Heart left ventricle (tissue), 16 donors: ENCODE results near the gene ADRM1. TPM values are rescaled to one million over a fixed set of nuclear protein-coding genes. Genes with fewer than 3 reads are reported as not detected.

ENCODE experiments used
- ATAC-seq, 4 donors: fragments of 200-7000 bp; cut with Tn5 transposase; one replicate each; pipeline ENCODE4 v1.9.1; 2020 to 2022; ENCODE audit warnings: moderate library complexity in 4 of 4, mild to moderate bottlenecking in 3 of 4, moderate number of reproducible peaks in 1 of 4
- DNase-seq, 5 donors: peaks; one replicate each; pipeline ENCODE4 v3.0.0-alpha.2; 2020
- H3K27ac ChIP-seq, 12 donors: fragments of 200-600 bp; sonication (generic) in 4 of 12; one replicate each; pipeline versions ENCODE4 v1.5.0 to v1.8.0; 2016 to 2022; ENCODE audit warnings: mild to moderate bottlenecking in 2 of 12
- H3K27me3 ChIP-seq, 9 donors: fragments of 200-600 bp; sonication (generic) in 2 of 9; one replicate each; pipeline versions ENCODE4 v1.5.1 to v1.8.0; 2016 to 2022; ENCODE audit warnings: mild to moderate bottlenecking in 3 of 9
- H3K36me3 ChIP-seq, 9 donors: fragments of 200-600 bp; sonication (generic) in 2 of 9; one replicate each; pipeline versions ENCODE4 v1.5.0 to v1.8.0; 2018 to 2022; ENCODE audit warnings: mild to moderate bottlenecking in 2 of 9
- H3K4me1 ChIP-seq, 12 donors: fragments of 200-600 bp; sonication (generic) in 4 of 12; one replicate each; pipeline versions ENCODE4 v1.5.0 to v1.8.0; 2016 to 2022; ENCODE audit warnings: mild to moderate bottlenecking in 3 of 12
- H3K4me3 ChIP-seq, 12 donors: fragments of 200-600 bp; sonication (generic) in 4 of 12; one replicate each; pipeline versions ENCODE4 v1.5.0 to v1.8.0; 2017 to 2022; ENCODE audit warnings: mild to moderate bottlenecking in 9 of 12, moderate library complexity in 4 of 12
- H3K9me3 ChIP-seq, 12 donors: fragments of 200-600 bp; sonication (generic) in 4 of 12; one replicate each; pipeline versions ENCODE4 v1.5.0 to v1.8.0; 2016 to 2022; ENCODE audit warnings: mild to moderate bottlenecking in 1 of 12
- POLR2A ChIP-seq, 2 donors: fragments of 450-650 bp; IDR thresholded peaks; one replicate each; pipeline ENCODE4 v1.6.1; 2017; ENCODE audit warnings: antibody characterized with exemption in 2 of 2, mild to moderate bottlenecking in 2 of 2, moderate library complexity in 2 of 2
- WGBS, 4 donors: extraction: QIAGEN DNeasy Blood & Tissue Kit in 2 of 4; methylation state at CpG; one replicate each; pipeline versions ENCODE4 v1.1.5 to v1.1.7; 2013 to 2018; 5-methylcytosine and 5-hydroxymethylcytosine counted together
- intact Hi-C, 10 donors: fragments of 100-400 bp; cut with DNase I; formaldehyde crosslinking; loops; one replicate each; pipeline versions ENCODE4 v1.11.1 to v1.14.2; 2022
- polyA plus RNA-seq, 2 donors: library from polyadenylated mRNA; stranded (reverse); fragments of 200-250 nt; gene quantifications; one replicate each; pipeline ENCODE4 v1.2.3, GENCODE V29; 2013
- total RNA-seq, 9 donors: library from RNA; depleted of rRNA in 2 of 9; stranded (reverse); fragments of >200 nt in 2 of 9; fragmentation: NEBNext Ultra II Directional in 3 of 9; extraction: Animal tissue kit (Norgen Biotek cat#: 25700) in 3 of 9; gene quantifications; one replicate each; pipeline versions ENCODE4 v1.1.0 to v1.2.4, GENCODE V29; 2016 to 2023
- TF ChIP-seq, protein P1 (sequence below), 12 donors: fragments of 200-600 bp; sonication (generic) in 4 of 12; IDR thresholded peaks; one replicate each; pipeline versions ENCODE4 v1.5.0 to v1.8.0; 2018 to 2022; ENCODE audit warnings: antibody characterized with exemption in 12 of 12, mild to moderate bottlenecking in 5 of 12
- donor health status: ischemic (EF 13 %, LVEDD 7.1; RV severe dilation, severe dysfunction).
- donor health status: healthy with polysubstance abuse.
- donor health status: DM: no; HTN: yes; CAD: no.
- donor health status: DM: no; HTN: no; CAD: no.
- donor health status: ischemic (EF 25% LVEDD 6.9; RV normal size, moderate dysfunction).
- donor health status: ischemic (EF 25% LVEDD 5.7; RV mildly dilated, moderate dysfunction).
- donor health status: healthy.
- donor health status: DM: yes; HTN: yes; CAD: no.
- donor health status: ischemic (EF 35%, LVEDD 5.7; RV mildly dilated, moderate dysfunction).
- donor health status: nonischemic (EF 11% LVEDD 7.7; RV severe dilation, severe dysfunction).
- donor health status: DM: yes; HTN: yes; CAD: no.
- donor health status: PGD.
- donor health status: ischemic (EF 29% LVEDD 5.4; RV normal size, mild dysfunction).
- donor health status: nonischemic (EF 23%, LVEDD 6.1; RV moderate dilation, normal function).

The ADRM1 gene
- total and polyA plus RNA-seq, 11 donors: 66.8 to 218 (median 79.9) TPM

- Histone ChIP-seq H3K9me3 (no peaks in the 10 kb centered on the region), H3K4me3 (no peak overlapping the region), H3K27me3 (no peaks in the 10 kb centered on the region), H3K36me3 (peaks cover 5 to 89% (median 86%) of the 10 kb centered on the region in 9 donors), H3K27ac (no peak overlapping the region), H3K4me1 (no peaks in the 10 kb centered on the region)
- WGBS, 4 donors: 93 to 95% (median 94%) methylated on average over 45 to 55 of the region's 55 CpGs
- intact Hi-C loops: loop anchor here in 2 of 10 donors (5.0 kb wide), 2 partner anchors 34 to 39 kb away; no protein-coding TSS in a partner anchor
- TF ChIP-seq, protein P1, sequence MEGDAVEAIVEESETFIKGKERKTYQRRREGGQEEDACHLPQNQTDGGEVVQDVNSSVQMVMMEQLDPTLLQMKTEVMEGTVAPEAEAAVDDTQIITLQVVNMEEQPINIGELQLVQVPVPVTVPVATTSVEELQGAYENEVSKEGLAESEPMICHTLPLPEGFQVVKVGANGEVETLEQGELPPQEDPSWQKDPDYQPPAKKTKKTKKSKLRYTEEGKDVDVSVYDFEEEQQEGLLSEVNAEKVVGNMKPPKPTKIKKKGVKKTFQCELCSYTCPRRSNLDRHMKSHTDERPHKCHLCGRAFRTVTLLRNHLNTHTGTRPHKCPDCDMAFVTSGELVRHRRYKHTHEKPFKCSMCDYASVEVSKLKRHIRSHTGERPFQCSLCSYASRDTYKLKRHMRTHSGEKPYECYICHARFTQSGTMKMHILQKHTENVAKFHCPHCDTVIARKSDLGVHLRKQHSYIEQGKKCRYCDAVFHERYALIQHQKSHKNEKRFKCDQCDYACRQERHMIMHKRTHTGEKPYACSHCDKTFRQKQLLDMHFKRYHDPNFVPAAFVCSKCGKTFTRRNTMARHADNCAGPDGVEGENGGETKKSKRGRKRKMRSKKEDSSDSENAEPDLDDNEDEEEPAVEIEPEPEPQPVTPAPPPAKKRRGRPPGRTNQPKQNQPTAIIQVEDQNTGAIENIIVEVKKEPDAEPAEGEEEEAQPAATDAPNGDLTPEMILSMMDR (IDR thresholded peaks at IDR 0.05): no peak
- no peak for TF ChIP-seq POLR2A (IDR thresholded peaks at IDR 0.05)
- DNase-seq (no peak), ATAC-seq (no peak)
Measured at GRCh38 chr20:62313460-62314338, 10.9 kb downstream of the ADRM1 start.

DNA sequence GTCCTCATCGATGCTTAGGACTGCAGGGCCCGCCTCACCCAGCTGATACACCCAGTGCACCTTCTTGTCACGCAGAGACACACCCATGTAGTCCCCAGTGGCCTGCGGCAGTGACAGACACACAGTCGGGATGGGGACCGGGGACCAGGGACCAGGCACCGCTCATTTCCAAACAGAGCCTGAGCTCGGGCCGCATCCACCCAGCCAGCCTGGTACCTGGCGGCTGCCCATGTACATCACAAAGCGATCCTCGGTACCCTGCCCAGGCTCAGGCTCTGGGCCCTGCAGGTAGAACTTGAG lies 11.5 kb downstream of the ADRM1 start:
- H3K27ac ChIP-seq: no peak overlapping the region
- peaks cover 5 to 89% (median 86%) of the 10 kb centered on the region in 9 donors for H3K36me3 ChIP-seq
- no peak for ATAC-seq
- H3K4me3 ChIP-seq: no peak overlapping the region
- intact Hi-C loops: loop anchor here in 2 of 10 donors (5.0 kb wide), 2 partner anchors 33 to 38 kb away; no protein-coding TSS in a partner anchor
- no peaks in the 10 kb centered on the region for H3K9me3 ChIP-seq
- no peak for TF ChIP-seq POLR2A (IDR thresholded peaks at IDR 0.05)
- TF ChIP-seq, protein P1 (IDR thresholded peaks at IDR 0.05): no peak
- H3K27me3 ChIP-seq: no peaks in the 10 kb centered on the region
- no peaks in the 10 kb centered on the region for H3K4me1 ChIP-seq
- WGBS, 4 donors: 90 to 95% (median 93%) methylated on average over 8 to 12 of the region's 12 CpGs
- no peak for DNase-seq

DNA sequence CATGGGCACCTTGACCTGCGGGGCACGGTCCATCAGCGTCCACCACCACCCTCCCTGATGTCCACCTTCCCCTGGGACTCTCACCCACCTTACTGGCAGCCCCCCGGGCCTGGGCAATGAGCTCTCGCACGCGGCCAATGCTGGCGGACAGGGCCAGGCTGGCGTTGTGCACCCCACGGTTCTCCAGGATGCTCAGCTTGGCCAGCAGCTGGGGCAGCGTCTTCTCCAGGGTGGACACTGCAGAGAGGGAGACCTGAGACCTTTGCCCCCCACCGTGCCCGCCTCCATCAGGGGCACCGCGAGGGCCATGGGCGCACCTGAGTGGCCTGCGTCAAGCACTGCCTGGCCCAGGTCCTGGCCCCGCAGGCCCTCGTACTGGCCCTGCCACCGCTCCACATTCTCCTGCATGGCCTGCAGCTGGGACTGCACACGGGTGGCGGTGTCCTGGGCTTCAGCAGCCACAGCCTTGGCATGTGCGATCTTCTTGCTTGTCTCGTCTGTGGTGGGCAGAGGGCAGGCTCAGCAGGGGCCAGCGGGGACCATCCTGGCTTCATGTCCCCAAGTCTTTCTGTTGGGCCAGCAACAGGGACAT lies 12.0 kb downstream of the ADRM1 start:
- no peak for ATAC-seq
- no peaks in the 10 kb centered on the region for H3K4me1 ChIP-seq
- no peaks in the 10 kb centered on the region for H3K9me3 ChIP-seq
- intact Hi-C loops: loop anchor here in 2 of 10 donors (5.0 kb wide), 2 partner anchors 32 to 37 kb away; no protein-coding TSS in a partner anchor
- no peak for TF ChIP-seq POLR2A (IDR thresholded peaks at IDR 0.05)
- TF ChIP-seq, protein P1 (IDR thresholded peaks at IDR 0.05): no peak
- peaks cover 5 to 91% (median 88%) of the 10 kb centered on the region in 9 donors for H3K36me3 ChIP-seq
- 93 to 96% (median 94%) methylated on average over 13 to 25 of the region's 25 CpGs for WGBS, 4 donors
- no peak for DNase-seq
- no peaks in the 10 kb centered on the region for H3K27me3 ChIP-seq
- no peak overlapping the region for H3K27ac ChIP-seq
- H3K4me3 ChIP-seq: no peak overlapping the region

GRCh38 chr20:62315773-62316172 lies 13.0 kb downstream of the ADRM1 start:
- Histone ChIP-seq H3K27ac (no peak overlapping the region), H3K27me3 (no peaks in the 10 kb centered on the region), H3K4me3 (no peak overlapping the region), H3K9me3 (no peaks in the 10 kb centered on the region), H3K36me3 (peaks cover 5 to 91% (median 88%) of the 10 kb centered on the region in 9 donors), H3K4me1 (no peaks in the 10 kb centered on the region)
- intact Hi-C loops: no loop called here
- no peak for DNase-seq
- 88 to 95% (median 93%) methylated on average over 3 to 12 of the region's 12 CpGs for WGBS, 4 donors
- ATAC-seq: no peak
- TF ChIP-seq, protein P1 (IDR thresholded peaks at IDR 0.05): no peak
- TF ChIP-seq POLR2A (IDR thresholded peaks at IDR 0.05): no peak
